PC-3 (cell line): ENCODE results near the gene TMTC3. TPM values are rescaled to one million over a fixed set of nuclear protein-coding genes. Genes with fewer than 3 reads are reported as not detected.

Experiments used
- ATAC-seq: fragments of 200-7000 bp; cut with Tn5 transposase; 2 replicates; pipeline ENCODE4 v1.9.1; 2020; ENCODE audit warnings: mild to moderate bottlenecking, moderate library complexity
- BruUV-seq: library from RNA; stranded (reverse); fragments of 400-500 nt; replicated peaks from 2 replicates; lab custom pipeline; 2021; lab: Mats Ljungman, UMichigan
- CTCF ChIA-PET: fragments of 300-600 bp; sonication (Branson Sonifier 250); formaldehyde crosslinking; loops from one replicate; lab custom pipeline; 2022; ENCODE audit warnings: antibody characterized with exemption; lab: Charles Lee
- POLR2A ChIA-PET: fragments of 300-600 bp; sonication (Branson Sonifier 250); formaldehyde crosslinking; loops from one replicate; lab custom pipeline; 2022; ENCODE audit warnings: antibody characterized with exemption; ENCODE audit not compliant: unreplicated experiment; lab: Charles Lee
- DNase-seq: peaks from one replicate; pipeline ENCODE4 v3.0.0-alpha.2; 2015
- H2AFZ ChIP-seq: fragments of 300-600 bp; sonication (generic); 2 replicates; pipeline ENCODE4 v1.6.0; 2016; ENCODE audit warnings: antibody characterized with exemption, low read length
- H3F3A ChIP-seq: fragments of 300-600 bp; sonication (generic); one replicate; pipeline ENCODE4 v1.6.0; 2017; ENCODE audit warnings: antibody characterized with exemption, low read length, control low read depth, mild to moderate bottlenecking; ENCODE audit not compliant: unreplicated experiment
- H3K27ac ChIP-seq: fragments of 300-600 bp; sonication (generic); 2 replicates; pipeline ENCODE4 v1.5.1; 2016; ENCODE audit warnings: mild to moderate bottlenecking, low read length
- H3K27me3 ChIP-seq: fragments of 300-600 bp; sonication (generic); 2 replicates; pipeline ENCODE4 v1.6.1; 2016; ENCODE audit warnings: low read length, mixed read lengths
- H3K36me3 ChIP-seq: fragments of 300-600 bp; sonication (generic); 2 replicates; pipeline ENCODE4 v1.6.1; 2016; ENCODE audit warnings: low read depth, mixed run types, low read length, mixed read lengths
- H3K4me1 ChIP-seq: fragments of 300-600 bp; sonication (generic); 2 replicates; pipeline ENCODE4 v1.5.1; 2016; ENCODE audit warnings: low read length; ENCODE audit not compliant: insufficient read depth
- H3K4me2 ChIP-seq: fragments of 300-600 bp; sonication (generic); 2 replicates; pipeline ENCODE4 v1.6.0; 2016; ENCODE audit warnings: low read length
- H3K4me3 ChIP-seq: fragments of 300-600 bp; sonication (generic); 2 replicates; pipeline ENCODE4 v1.5.1; 2016; ENCODE audit warnings: mild to moderate bottlenecking, low read length, mixed read lengths
- H3K79me2 ChIP-seq: fragments of 300-600 bp; sonication (generic); 2 replicates; pipeline ENCODE4 v1.6.1; 2017; ENCODE audit warnings: low read length, mixed read lengths
- H3K9ac ChIP-seq: fragments of 300-600 bp; sonication (generic); 2 replicates; pipeline ENCODE4 v1.6.0; 2016; ENCODE audit warnings: mild to moderate bottlenecking, low read length
- H3K9me2 ChIP-seq: fragments of 300-600 bp; sonication (generic); replicated peaks from 2 replicates; pipeline ENCODE4 v1.6.1; 2016; ENCODE audit warnings: mixed run types, low read length, mixed read lengths
- H3K9me3 ChIP-seq: fragments of 300-600 bp; sonication (generic); 2 replicates; pipeline ENCODE4 v1.6.1; 2016; ENCODE audit warnings: low read length, mixed read lengths
- H4K20me1 ChIP-seq: fragments of 300-600 bp; sonication (generic); 2 replicates; pipeline ENCODE4 v1.6.1; 2016; ENCODE audit warnings: low read length, mixed read lengths
- EZH2 ChIP-seq: fragments of 300-600 bp; sonication (generic); IDR thresholded peaks from one replicate; pipeline ENCODE4 v1.6.1; 2017; ENCODE audit warnings: antibody characterized with exemption, mild to moderate bottlenecking, low read length; ENCODE audit not compliant: unreplicated experiment
- EZH2phosphoT487 ChIP-seq: fragments of 300-600 bp; sonication (generic); IDR thresholded peaks from 2 replicates; pipeline ENCODE4 v1.6.1; 2018; ENCODE audit warnings: mild to moderate bottlenecking, antibody characterized with exemption, low read length, borderline replicate concordance
- intact Hi-C: fragments of 100-400 bp; cut with micrococcal nuclease; formaldehyde crosslinking; loops from 2 replicates; pipeline ENCODE4 v1.9.0; 2023
- total RNA-seq: library from RNA; depleted of rRNA; stranded (reverse); fragments of >200 nt; gene quantifications from 2 replicates; pipeline ENCODE4 v1.2.3, GENCODE V29; 2014; rRNA removed
- TF ChIP-seq, protein P1 (sequence below): fragments of 300-600 bp; sonication (generic); conservative IDR thresholded peaks from 2 replicates; pipeline ENCODE4 v1.5.1; 2017; ENCODE audit warnings: antibody characterized with exemption, low read depth, mild to moderate bottlenecking, low read length

Gene TMTC3
- total RNA-seq, 1 experiment from 2014 or later, result 11.4 TPM

DNA sequence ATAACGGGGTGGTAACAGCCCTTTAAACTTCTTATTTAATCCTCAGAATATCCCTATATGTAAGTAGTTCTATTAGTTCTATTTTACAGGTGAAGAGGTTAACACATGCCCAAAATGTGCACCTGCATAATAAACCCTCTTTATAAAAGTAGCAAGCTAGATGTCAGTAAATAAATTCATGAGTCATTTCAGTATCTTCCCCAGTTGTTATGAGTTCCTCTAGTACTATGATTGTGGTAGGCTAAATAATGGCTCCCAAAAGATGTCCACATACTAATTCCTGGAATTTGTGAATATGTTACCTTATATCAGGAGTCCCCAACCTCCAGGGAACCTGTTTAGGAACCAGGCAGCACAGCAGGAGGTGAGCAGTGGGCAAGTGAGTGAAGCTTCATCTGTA is 106.5 kb downstream of the TMTC3 start:
- Histone ChIP-seq H3K36me3 (no peaks in the 10 kb centered on the region), H2AFZ (no peak overlapping the region), H3K9me3 (no peaks in the 10 kb centered on the region), H3K4me1 (peaks cover 24% of the 10 kb centered on the region), H4K20me1 (no peaks in the 10 kb centered on the region), H3K79me2 (no peaks in the 10 kb centered on the region), H3K27me3 (no peaks in the 10 kb centered on the region), H3K9ac (no peak overlapping the region), H3K4me2 (no peak overlapping the region), H3K4me3 (no peak overlapping the region), H3K27ac (no peak overlapping the region), H3F3A (no peaks in the 10 kb centered on the region), H3K9me2 (no peaks in the 10 kb centered on the region)
- no TSS peak for BruUV-seq
- TF ChIP-seq EZH2phosphoT487 (no peak), EZH2 (no peak)
- TF ChIP-seq, protein P1, sequence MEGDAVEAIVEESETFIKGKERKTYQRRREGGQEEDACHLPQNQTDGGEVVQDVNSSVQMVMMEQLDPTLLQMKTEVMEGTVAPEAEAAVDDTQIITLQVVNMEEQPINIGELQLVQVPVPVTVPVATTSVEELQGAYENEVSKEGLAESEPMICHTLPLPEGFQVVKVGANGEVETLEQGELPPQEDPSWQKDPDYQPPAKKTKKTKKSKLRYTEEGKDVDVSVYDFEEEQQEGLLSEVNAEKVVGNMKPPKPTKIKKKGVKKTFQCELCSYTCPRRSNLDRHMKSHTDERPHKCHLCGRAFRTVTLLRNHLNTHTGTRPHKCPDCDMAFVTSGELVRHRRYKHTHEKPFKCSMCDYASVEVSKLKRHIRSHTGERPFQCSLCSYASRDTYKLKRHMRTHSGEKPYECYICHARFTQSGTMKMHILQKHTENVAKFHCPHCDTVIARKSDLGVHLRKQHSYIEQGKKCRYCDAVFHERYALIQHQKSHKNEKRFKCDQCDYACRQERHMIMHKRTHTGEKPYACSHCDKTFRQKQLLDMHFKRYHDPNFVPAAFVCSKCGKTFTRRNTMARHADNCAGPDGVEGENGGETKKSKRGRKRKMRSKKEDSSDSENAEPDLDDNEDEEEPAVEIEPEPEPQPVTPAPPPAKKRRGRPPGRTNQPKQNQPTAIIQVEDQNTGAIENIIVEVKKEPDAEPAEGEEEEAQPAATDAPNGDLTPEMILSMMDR, result no peak
- DNase-seq (peak; percentile 35), ATAC-seq (no peak)
- ChIA-PET CTCF (no interaction called here), POLR2A (interaction anchor here (0.6 kb wide), 1 partner anchor 192 kb away, joined by 4 read pairs; no protein-coding TSS in a partner anchor)
- intact Hi-C loops, result loop anchor here (5.0 to 10.0 kb wide), 3 partner anchors 94 to 329 kb away; no protein-coding TSS in a partner anchor

Other genes with a start within 250 kb of the TMTC3 start
- gene C12orf50, start 112.9 kb upstream of the TMTC3 start, total RNA-seq, result not detected in 2 replicates
- 9.7 and 16.1 TPM in 2 replicates for gene CEP290, start 219 bp upstream of the TMTC3 start, total RNA-seq